GM12878 (cell line): ENCODE results near the gene FBF1. TPM values are rescaled to one million over a fixed set of nuclear protein-coding genes. Genes with fewer than 3 reads are reported as not detected.

Experiments
- CHD1 ChIP-seq: IDR thresholded peaks from 2 replicates; pipeline ENCODE4 v1.6.1; 2012; ENCODE audit warnings: low read depth, low read length, improper control_type of control experiment
- CHD2 ChIP-seq: IDR thresholded peaks from 2 replicates; pipeline ENCODE4 v1.6.1; 2011; ENCODE audit warnings: low read depth, low read length, improper control_type of control experiment, borderline replicate concordance
- CHD4 ChIP-seq: fragments of 200-600 bp; sonication (generic); IDR thresholded peaks from 2 replicates; pipeline ENCODE4 v1.6.1; 2016; ENCODE audit warnings: mild to moderate bottlenecking
- CREM ChIP-seq: IDR thresholded peaks from 2 replicates; pipeline ENCODE4 v1.6.1; 2014; ENCODE audit warnings: antibody characterized with exemption, low read depth
- CTCF ChIP-seq, 3 experiments: IDR thresholded peaks in 2 of 3; conservative IDR thresholded peaks in 1 of 3; 2 replicates each; pipeline ENCODE4 v1.5.1; 2011; ENCODE audit warnings: low read depth in 3 of 3, low read length in 3 of 3, mild to moderate bottlenecking in 3 of 3, control low read depth in 2 of 3, moderate library complexity in 2 of 3, inconsistent platforms in 1 of 3, mixed read lengths in 1 of 3; ENCODE audit not compliant: control insufficient read depth in 2 of 3, insufficient read depth in 1 of 3; ENCODE audit errors: extremely low read depth in 1 of 3
- DPF2 ChIP-seq: fragments of 450-650 bp; IDR thresholded peaks from 2 replicates; pipeline ENCODE4 v1.6.1; 2017; ENCODE audit warnings: mild to moderate bottlenecking
- E2F8 ChIP-seq: fragments of 450-650 bp; IDR thresholded peaks from 2 replicates; pipeline ENCODE4 v1.6.1; 2018; ENCODE audit warnings: mild to moderate bottlenecking, low read depth, moderate library complexity; ENCODE audit not compliant: partially characterized antibody
- E4F1 ChIP-seq: fragments of 450-650 bp; IDR thresholded peaks from 2 replicates; pipeline ENCODE4 v1.6.1; 2018; ENCODE audit warnings: borderline replicate concordance, mild to moderate bottlenecking; ENCODE audit not compliant: partially characterized antibody
- EED ChIP-seq: sonication (generic); IDR thresholded peaks from 2 replicates; pipeline ENCODE4 v1.6.1; 2016; ENCODE audit warnings: antibody characterized with exemption, low read depth
- FOXM1 ChIP-seq: IDR thresholded peaks from 2 replicates; pipeline ENCODE4 v1.6.1; 2012; ENCODE audit warnings: low read depth, mild to moderate bottlenecking, inconsistent platforms, low read length, moderate library complexity
- MXI1 ChIP-seq: fragments of 150-350 bp; IDR thresholded peaks from 2 replicates; pipeline ENCODE4 v1.6.1; 2011; ENCODE audit warnings: low read depth, mild to moderate bottlenecking, inconsistent platforms, low read length, improper control_type of control experiment
- MYC ChIP-seq: IDR thresholded peaks from 2 replicates; pipeline ENCODE4 v1.6.1; 2011; ENCODE audit warnings: mild to moderate bottlenecking, low read length, moderate library complexity, inconsistent platforms; ENCODE audit not compliant: insufficient read depth, insufficient replicate concordance, insufficient read length, severe bottlenecking
- NR2C1 ChIP-seq: fragments of 450-650 bp; IDR thresholded peaks from 2 replicates; pipeline ENCODE4 v1.6.1; 2017; ENCODE audit warnings: antibody characterized with exemption, mild to moderate bottlenecking, moderate library complexity
- PAX5 ChIP-seq: IDR thresholded peaks from 2 replicates; pipeline ENCODE4 v1.6.1; 2011; ENCODE audit warnings: low read depth, low read length, borderline replicate concordance
- PAX8 ChIP-seq: fragments of 450-650 bp; IDR thresholded peaks from 2 replicates; pipeline ENCODE4 v1.6.1; 2017; ENCODE audit warnings: mild to moderate bottlenecking, moderate library complexity
- RELA ChIP-seq: fragments of 450-650 bp; IDR thresholded peaks from 2 replicates; pipeline ENCODE4 v1.8.0; 2014; ENCODE audit warnings: borderline replicate concordance; ENCODE audit not compliant: partially characterized antibody
- RELB ChIP-seq: fragments of 450-650 bp; IDR thresholded peaks from 2 replicates; pipeline ENCODE4 v1.6.1; 2017; ENCODE audit warnings: low read depth, mild to moderate bottlenecking, moderate library complexity
- SIX5 ChIP-seq: IDR thresholded peaks from 2 replicates; pipeline ENCODE4 v1.6.1; 2011; ENCODE audit warnings: mild to moderate bottlenecking, low read depth, low read length, moderate library complexity; ENCODE audit not compliant: severe bottlenecking
- SREBF1 ChIP-seq: IDR thresholded peaks from 2 replicates; pipeline ENCODE4 v1.6.1; 2012; ENCODE audit warnings: mild to moderate bottlenecking, low read length
- YY1 ChIP-seq: IDR thresholded peaks from 2 replicates; pipeline ENCODE4 v1.6.1; 2011; ENCODE audit warnings: low read depth, mild to moderate bottlenecking, low read length
- ZNF217 ChIP-seq: fragments of 450-650 bp; IDR thresholded peaks from 2 replicates; pipeline ENCODE4 v1.6.1; 2017; ENCODE audit warnings: antibody characterized with exemption, mild to moderate bottlenecking
- ZZZ3 ChIP-seq: IDR thresholded peaks from 2 replicates; pipeline ENCODE4 v1.6.1; 2011; ENCODE audit warnings: low read depth; ENCODE audit not compliant: control insufficient read depth, insufficient read length
- polyA plus RNA-seq, 11 experiments: library from polyadenylated mRNA; depleted of rRNA in 4 of 11; unstranded in 6 of 11; stranded (reverse) in 5 of 11; fragments of >200 nt; fragmentation: Nextera tagmentation in 4 of 11; fragmentation: Illumina TruSeq in 1 of 11; extraction: Ambion mirVana in 4 of 11; extraction: Trizol in 1 of 11; gene quantifications; 1 replicate in 1 of 11; 2 replicates in 10 of 11; pipeline versions ENCODE4 v1.2.1 to v1.2.3, GENCODE V29; 2011 to 2016; ENCODE audit warnings: inconsistent platforms in 2 of 11, missing spikeins in 2 of 11, low read depth in 1 of 11
- total RNA-seq, 4 experiments: library from RNA; depleted of rRNA in 3 of 4; stranded (reverse); fragments of >200 nt in 3 of 4; fragmentation: Illumina TruSeq in 1 of 4; extraction: Trizol in 1 of 4; gene quantifications; 2 replicates each; pipeline versions ENCODE4 v1.2.1 to v1.2.3, GENCODE V29; 2013 to 2021

Gene FBF1
- total and polyA plus RNA-seq, 10 of the 15 experiments (the other 5 are each of a cell fraction or from before 2014, with no cell fraction given), result 0.29 to 15.0 (median 7.0) TPM

- TF ChIP-seq E4F1 (peak; percentile 31), CHD4 (no peak), SREBF1 (no peak), PAX8 (no peak), NR2C1 (no peak), ZZZ3 (no peak), CREM (peak; percentile 57; the same call in 1 of the 2 replicates), DPF2 (peak; percentile 87), RELA (peak; percentile 59), YY1 (peak; percentile 95), ZNF217 (peak; percentile 82), FOXM1 (peak; percentile 72; the same call in 1 of the 2 replicates), EED (peak; percentile 73), E2F8 (no peak), SIX5 (peak; percentile 44), MYC (no peak), CTCF (IDR thresholded peaks at IDR 0.05 in 2 of 3, conservative IDR thresholded peaks at IDR 0.05 in 1 of 3; ENCODE audit: control insufficient read depth in 2 of 3, extremely low read depth in 1 of 3, insufficient read depth in 1 of 3, low read depth in 3 of 3, low read length in 3 of 3) (peak; percentile 87 to 98 (median 90); a peak in 5 of 6 replicates), CHD2 (no peak), MXI1 (peak; percentile 90), CHD1 (no peak), RELB (peak; percentile 72), PAX5 (peak; percentile 23; the same call in 1 of the 2 replicates)
Observed at GRCh38 chr17:75904749-75905521, 35.9 kb downstream of the FBF1 start, which contains the start of gene MRPL38 (continued).
